Motor neuron (in vitro differentiated cells): ENCODE data around the gene RNPC3. TPM values are rescaled to one million over a fixed set of nuclear protein-coding genes. Genes with fewer than 3 reads are reported as not detected.
"Not testable (repeated sequence)": the region's sequence is repeated elsewhere in the genome, so short reads cannot be mapped to it uniquely, and the experiment has no call there.

Source experiments
- ATAC-seq, 8 experiments: fragments of 200-7000 bp; cut with Tn5 transposase; replicated peaks in 6 of 8; 2 replicates each; pipeline ENCODE4 v1.8.0; 2021; ENCODE audit warnings: mild to moderate bottlenecking in 8 of 8, moderate library complexity in 8 of 8
- H3K27ac ChIP-seq, 2 donors: fragments of 250-450 bp; sonication (Bioruptor Pico); 2 replicates each; pipeline ENCODE4 v1.9.0; 2021; ENCODE audit warnings: antibody characterized with exemption in 2 of 2, mild to moderate bottlenecking in 2 of 2, moderate library complexity in 1 of 2
- H3K4me1 ChIP-seq, 2 donors: fragments of 250-450 bp; sonication (Bioruptor Pico); replicated peaks in 1 of 2; 2 replicates each; pipeline ENCODE4 v1.6.1; 2021; ENCODE audit warnings: antibody characterized with exemption in 2 of 2, mild to moderate bottlenecking in 2 of 2, moderate library complexity in 1 of 2
- H3K4me3 ChIP-seq, 5 donors: fragments of 250-450 bp; sonication (Bioruptor Pico); 2 replicates each; pipeline ENCODE4 v1.9.0; 2021; ENCODE audit warnings: antibody characterized with exemption in 5 of 5, mild to moderate bottlenecking in 5 of 5, moderate library complexity in 4 of 5
- WGBS, 10 experiments: fragments of 450-650 bp; shearing (Covaris generic); methylation state at CpG; one replicate each; pipeline ENCODE4 v1.0.0; 2022; 5-methylcytosine and 5-hydroxymethylcytosine counted together
- in situ Hi-C, 9 experiments: fragments of 400-800 bp; cut with MboI; loops; one replicate each; pipeline ENCODE4 v1.15.0; 2021; ENCODE audit warnings: low sequenced_read_pairs in 9 of 9, low pct_unique_long_range_greater_than_20kb in 2 of 9; ENCODE audit not compliant: unreplicated experiment in 9 of 9
- total RNA-seq, 8 experiments: library from RNA; unstranded; fragments of 300-600 nt; gene quantifications; 2 replicates each; pipeline versions ENCODE4 v1.2.3 to v1.2.4, GENCODE V29; 2022

RNPC3 gene
- total RNA-seq, 8 experiments from 2014 or later: 22.2 to 45.9 (median 30.7) TPM

GRCh38 chr1:103520822-103521221 lies 4.7 kb upstream of the RNPC3 start:
- in situ Hi-C loops: loop anchor here in 2 of 9 experiments (25.0 kb wide), 2 partner anchors 959 to 2009 kb away; no protein-coding TSS in a partner anchor
- Histone ChIP-seq H3K4me1 (no peaks in the 10 kb centered on the region), H3K27ac (no peak overlapping the region), H3K4me3 (no peak overlapping the region)
- no peak for ATAC-seq

GRCh38 chr1:103523346-103523745 lies 2.2 kb upstream of the RNPC3 start:
- in situ Hi-C loops: loop anchor here in 2 of 9 experiments (25.0 kb wide), 2 partner anchors 961 to 2011 kb away; no protein-coding TSS in a partner anchor
- peaks cover 10 to 16% of the 10 kb centered on the region in 2 donors for H3K4me1 ChIP-seq

GRCh38 chr1:103525114-103525606 lies 339 bp upstream of the RNPC3 start:
- in situ Hi-C loops: no loop called here
- 0 to 60% (median 53%) methylated on average over 1 to 3 of the region's 34 CpGs; no CpG with 5 or more reads in 4 of the 10 experiments for WGBS, 10 experiments
- Histone ChIP-seq H3K4me3 (peak overlapping the region; percentile 33 to 97 (median 74)), H3K4me1 (peaks cover 10 to 22% of the 10 kb centered on the region in 2 donors), H3K27ac (no peak overlapping the region)
- ATAC-seq: peak; percentile 55 to 78 (median 73)

More at GRCh38 chr1:103523346-103523745, 2.2 kb upstream of the RNPC3 start:
- Histone ChIP-seq H3K27ac (no peak overlapping the region), H3K4me3 (no peak overlapping the region)
- no peak for ATAC-seq
- WGBS, 10 experiments: 58 to 100% (median 92%) methylated on average over 1 to 3 of the region's 3 CpGs; no CpG with 5 or more reads in 2 of the 10 experiments

- Histone ChIP-seq H3K4me1 (peaks cover 10 to 22% of the 10 kb centered on the region in 2 donors), H3K27ac (no peak overlapping the region), H3K4me3 (peak overlapping the region; percentile 67 to 97 (median 78))
- WGBS, 10 experiments: 10 to 69% (median 27%) methylated on average over 1 to 2 of the region's 2 CpGs; no CpG with 5 or more reads in 2 of the 10 experiments
- no peak for ATAC-seq
- in situ Hi-C loops: no loop called here
Measured at GRCh38 chr1:103527331-103527730, 1.8 kb downstream of the RNPC3 start.

- H3K27ac ChIP-seq: no peak overlapping the region
- H3K4me3 ChIP-seq: no peak overlapping the region
- peaks cover 10 to 22% of the 10 kb centered on the region in 2 donors for H3K4me1 ChIP-seq
- no peak for ATAC-seq
- in situ Hi-C loops: no loop called here
- 92 to 100% (median 97%) methylated on average over 3 to 8 of the region's 8 CpGs; no CpG with 5 or more reads in 1 of the 10 experiments for WGBS, 10 experiments
Measured at GRCh38 chr1:103529746-103530145, 4.2 kb downstream of the RNPC3 start.

- WGBS, 10 experiments: 88 to 100% (median 100%) methylated on average over 1 to 2 of the region's 2 CpGs; no CpG with 5 or more reads in 1 of the 10 experiments
- Histone ChIP-seq H3K4me3 (no peak overlapping the region), H3K4me1 (no peaks in the 10 kb centered on the region), H3K27ac (no peak overlapping the region)
- in situ Hi-C loops: no loop called here
- no peak for ATAC-seq
Measured at GRCh38 chr1:103538226-103538625, 12.7 kb downstream of the RNPC3 start.

- no peak for ATAC-seq
- Histone ChIP-seq H3K27ac (no peak overlapping the region), H3K4me3 (no peak overlapping the region), H3K4me1 (no peaks in the 10 kb centered on the region)
- in situ Hi-C loops: no loop called here
- 74 to 100% (median 97%) methylated on average over 2 to 3 of the region's 3 CpGs for WGBS, 10 experiments
Measured at GRCh38 chr1:103541431-103541830, 15.9 kb downstream of the RNPC3 start.

GRCh38 chr1:103546496-103546895 lies 21.0 kb downstream of the RNPC3 start:
- no peak overlapping the region for H3K27ac ChIP-seq
- 90 to 100% (median 100%) methylated on average over 1 of the region's 1 CpG; no CpG with 5 or more reads in 6 of the 10 experiments for WGBS, 10 experiments
- no peaks in the 10 kb centered on the region for H3K4me1 ChIP-seq
- in situ Hi-C loops: no loop called here
- ATAC-seq: no peak
- H3K4me3 ChIP-seq: no peak overlapping the region

GRCh38 chr1:103547840-103548239 lies 22.3 kb downstream of the RNPC3 start:
- 86 to 100% (median 96%) methylated on average over 2 to 3 of the region's 3 CpGs; no CpG with 5 or more reads in 5 of the 10 experiments for WGBS, 10 experiments
- ATAC-seq: peak in 3 of 8 experiments; percentile 45 to 86 (median 48)

GRCh38 chr1:103560427-103560826 lies 34.9 kb downstream of the RNPC3 start:
- no peak for ATAC-seq
- H3K4me1 ChIP-seq: no peaks in the 10 kb centered on the region
- H3K4me3 ChIP-seq: no peak overlapping the region
- no peak overlapping the region for H3K27ac ChIP-seq
- in situ Hi-C loops: no loop called here

More at GRCh38 chr1:103547840-103548239, 22.3 kb downstream of the RNPC3 start:
- Histone ChIP-seq H3K27ac (no peak overlapping the region), H3K4me1 (no peaks in the 10 kb centered on the region), H3K4me3 (no peak overlapping the region)
- in situ Hi-C loops: no loop called here

- H3K4me1 ChIP-seq, H3K27ac ChIP-seq, ATAC-seq, H3K4me3 ChIP-seq, in situ Hi-C loops: not testable (repeated sequence)
- WGBS, 10 experiments: 37 to 100% (median 85%) methylated on average over 1 to 3 of the region's 3 CpGs; no CpG with 5 or more reads in 1 of the 10 experiments
Measured at GRCh38 chr1:103561124-103561523, 35.6 kb downstream of the RNPC3 start.

- in situ Hi-C loops: no loop called here
- WGBS, 10 experiments: 8 to 100% (median 84%) methylated on average over 1 to 2 of the region's 2 CpGs
- Histone ChIP-seq H3K27ac (no peak overlapping the region), H3K4me3 (no peak overlapping the region), H3K4me1 (no peaks in the 10 kb centered on the region)
- peak in 1 of 8 experiments; percentile 54 for ATAC-seq
Measured at GRCh38 chr1:103561643-103562395, 36.3 kb downstream of the RNPC3 start.

GRCh38 chr1:103563056-103563455 lies 37.6 kb downstream of the RNPC3 start:
- WGBS, 10 experiments: 34 to 100% (median 90%) methylated on average over 2 to 4 of the region's 4 CpGs
- Histone ChIP-seq H3K4me1 (no peaks in the 10 kb centered on the region), H3K27ac (no peak overlapping the region), H3K4me3 (no peak overlapping the region)
- in situ Hi-C loops: no loop called here
- no peak for ATAC-seq
